AG04450 (cell line): ENCODE results near the gene TRIO. TPM values are rescaled to one million over a fixed set of nuclear protein-coding genes. Genes with fewer than 3 reads are reported as not detected.

Source experiments
- CTCF ChIA-PET: fragments of 300-600, 350-600 bp; formaldehyde crosslinking; extraction: SDS; loops from one replicate; lab custom pipeline; 2022; ENCODE audit warnings: antibody characterized with exemption, inconsistent platforms; lab: Charles Lee
- POLR2A ChIA-PET: fragments of 350-600 bp; formaldehyde crosslinking; extraction: SDS; loops from one replicate; lab custom pipeline; 2021; ENCODE audit warnings: antibody characterized with exemption, inconsistent platforms; lab: Yijun Ruan, JAX
- DNase-seq: peaks from one replicate; pipeline ENCODE4 v3.0.0-alpha.2; 2011; ENCODE audit warnings: low read depth, low spot score
- H3K27ac ChIP-seq: one replicate; pipeline ENCODE4 v1.5.1; 2012; ENCODE audit warnings: low read depth, low read length, control low read depth
- H3K27me3 ChIP-seq: one replicate; pipeline ENCODE4 v1.6.0; 2012; ENCODE audit warnings: low read length; ENCODE audit not compliant: control insufficient read depth, insufficient read depth
- H3K4me3 ChIP-seq: 2 replicates; pipeline ENCODE4 v1.5.1; 2011; ENCODE audit warnings: mild to moderate bottlenecking, low read depth, low read length, control low read depth
- H3K9me3 ChIP-seq: 2 replicates; pipeline ENCODE4 v1.5.1; 2012; ENCODE audit warnings: low read length; ENCODE audit not compliant: control insufficient read depth, insufficient read depth
- CTCF ChIP-seq: IDR thresholded peaks from 2 replicates; pipeline ENCODE4 v1.5.1; 2011; ENCODE audit warnings: low read depth, low read length, control low read depth, inconsistent platforms
- polyA plus RNA-seq: library from polyadenylated mRNA; depleted of rRNA; stranded (reverse); fragments of >200 nt; gene quantifications from 2 replicates; pipeline ENCODE4 v1.2.3, GENCODE V29; 2011

TRIO gene
- polyA plus RNA-seq, 1 experiment: 268 TPM

GRCh38 chr5:14151416-14151815 lies 8.3 kb downstream of the TRIO start:
- no peak for TF ChIP-seq CTCF
- DNase-seq: no peak
- POLR2A ChIA-PET: no interaction called here
- H3K27me3 ChIP-seq: no peaks in the 10 kb centered on the region
- peaks cover 2% of the 10 kb centered on the region; the same call in 1 of the 2 replicates for H3K9me3 ChIP-seq
- H3K27ac ChIP-seq: no peak overlapping the region
- no peak overlapping the region for H3K4me3 ChIP-seq
- CTCF ChIA-PET: interaction anchor here (1.1 to 1.4 kb wide), 2 partner anchors 42 to 164 kb away, joined by 3 read pairs; no protein-coding TSS in a partner anchor

GRCh38 chr5:14153071-14153864 lies 10.1 kb downstream of the TRIO start:
- ChIA-PET CTCF (interaction anchor here (1.1 to 1.4 kb wide), 2 partner anchors 117 to 166 kb away, joined by 3 read pairs; no protein-coding TSS in a partner anchor), POLR2A (interaction anchor here (1.0 to 1.6 kb wide), 2 partner anchors 32 to 117 kb away, joined by 4 to 7 read pairs; no protein-coding TSS in a partner anchor)
- TF ChIP-seq CTCF: no peak
- DNase-seq: no peak
- Histone ChIP-seq H3K27ac (peak overlapping the region; percentile 75), H3K9me3 (peaks cover 2% of the 10 kb centered on the region; the same call in 1 of the 2 replicates), H3K4me3 (peak overlapping the region; percentile 39), H3K27me3 (no peaks in the 10 kb centered on the region)

- ChIA-PET CTCF (interaction anchor here (0.8 to 1.4 kb wide), 4 partner anchors 11 to 167 kb away, joined by 3 to 5 read pairs (median 4); no protein-coding TSS in a partner anchor), POLR2A (interaction anchor here (0.6 to 1.6 kb wide), 6 partner anchors 8 to 147 kb away, joined by 3 to 7 read pairs (median 4); no protein-coding TSS in a partner anchor)
- H3K4me3 ChIP-seq: peak overlapping the region; percentile 39
- TF ChIP-seq CTCF: no peak
- no peak for DNase-seq
- H3K27me3 ChIP-seq: no peaks in the 10 kb centered on the region
- no peaks in the 10 kb centered on the region for H3K9me3 ChIP-seq
- H3K27ac ChIP-seq: peak overlapping the region; percentile 75
Measured at GRCh38 chr5:14153932-14154731, 11.0 kb downstream of the TRIO start.

GRCh38 chr5:14155075-14155474 lies 11.9 kb downstream of the TRIO start:
- ChIA-PET POLR2A (interaction anchor here (1.3 to 1.6 kb wide), 3 partner anchors 9 to 119 kb away, joined by 4 to 7 read pairs (median 4); no protein-coding TSS in a partner anchor), CTCF (interaction anchor here (0.8 to 1.4 kb wide), 4 partner anchors 10 to 178 kb away, joined by 3 to 5 read pairs (median 4); no protein-coding TSS in a partner anchor)
- H3K9me3 ChIP-seq: no peaks in the 10 kb centered on the region
- H3K27me3 ChIP-seq: no peaks in the 10 kb centered on the region
- no peak overlapping the region for H3K27ac ChIP-seq
- H3K4me3 ChIP-seq: peak overlapping the region; percentile 34
- TF ChIP-seq CTCF: no peak
- no peak for DNase-seq
